ENCODE data around the gene NPAS3.

The NPAS3 gene

GRCh38 chr14:33794791-33795305 lies 856.2 kb downstream of the NPAS3 start:
- DNase-seq (ENCODE audit: low read depth): peak; percentile 57

GRCh38 chr14:33796356-33796755 lies 857.7 kb downstream of the NPAS3 start:
- DNase-seq (ENCODE audit: low read depth): peak; percentile 60

- peak; percentile 15 for DNase-seq (ENCODE audit: low read depth)
Observed at GRCh38 chr14:33799705-33800570, 861.3 kb downstream of the NPAS3 start.

- DNase-seq (ENCODE audit: low read depth): no peak
Observed at GRCh38 chr14:33800735-33801163, 862.1 kb downstream of the NPAS3 start.

- no peak for DNase-seq (ENCODE audit: low read depth)
Observed at GRCh38 chr14:33802737-33803136, 864.1 kb downstream of the NPAS3 start.

GRCh38 chr14:33805593-33805992 lies 866.9 kb downstream of the NPAS3 start:
- DNase-seq (ENCODE audit: low read depth): no peak

- no peak for DNase-seq (ENCODE audit: low read depth)
Observed at GRCh38 chr14:33806905-33807304, 868.2 kb downstream of the NPAS3 start.

GRCh38 chr14:33808187-33808586 lies 869.5 kb downstream of the NPAS3 start:
- no peak for DNase-seq (ENCODE audit: low read depth)

- DNase-seq (ENCODE audit: low read depth): peak; percentile 69
Observed at GRCh38 chr14:33809396-33809981, 870.8 kb downstream of the NPAS3 start.

GRCh38 chr14:33810308-33810707 lies 871.6 kb downstream of the NPAS3 start:
- DNase-seq (ENCODE audit: low read depth): peak; percentile 68

GRCh38 chr14:33811721-33812120 lies 873.0 kb downstream of the NPAS3 start:
- DNase-seq (ENCODE audit: low read depth): no peak

GRCh38 chr14:33812181-33812580 lies 873.5 kb downstream of the NPAS3 start:
- no peak for DNase-seq (ENCODE audit: low read depth)

- no peak for DNase-seq (ENCODE audit: low read depth)
Observed at GRCh38 chr14:33812601-33813000, 873.9 kb downstream of the NPAS3 start.

GRCh38 chr14:33814010-33814409 lies 875.3 kb downstream of the NPAS3 start:
- DNase-seq (ENCODE audit: low read depth): no peak

GRCh38 chr14:33833706-33834465 lies 895.2 kb downstream of the NPAS3 start:
- no peak for DNase-seq (ENCODE audit: low read depth)

- DNase-seq (ENCODE audit: low read depth): no peak
Observed at GRCh38 chr14:33834466-33835260, 896.0 kb downstream of the NPAS3 start.

GRCh38 chr14:33835261-33835655 lies 896.6 kb downstream of the NPAS3 start:
- no peak for DNase-seq (ENCODE audit: low read depth)

- DNase-seq (ENCODE audit: low read depth): no peak
Observed at GRCh38 chr14:33835677-33836076, 897.0 kb downstream of the NPAS3 start.

GRCh38 chr14:33836203-33836899 lies 897.7 kb downstream of the NPAS3 start:
- no peak for DNase-seq (ENCODE audit: low read depth)

GRCh38 chr14:33836900-33837577 lies 898.4 kb downstream of the NPAS3 start:
- peak; percentile 23 for DNase-seq (ENCODE audit: low read depth)
